Stimulated activated CD8-positive, alpha-beta memory T cell treated with anti-CD3 and anti-CD28 coated beads, Interleukin-15, amount 100 ng/mL, for 1 hour (primary cell): ENCODE results near the gene LRRC2.
"Not testable (repeated sequence)": the region's sequence is repeated elsewhere in the genome, so short reads cannot be mapped to it uniquely, and the experiment has no call there.

Source experiments
- DNase-seq: peaks from one replicate; pipeline ENCODE4 v3.0.0-alpha.2; 2020; ENCODE audit warnings: low read depth

The LRRC2 gene

DNA sequence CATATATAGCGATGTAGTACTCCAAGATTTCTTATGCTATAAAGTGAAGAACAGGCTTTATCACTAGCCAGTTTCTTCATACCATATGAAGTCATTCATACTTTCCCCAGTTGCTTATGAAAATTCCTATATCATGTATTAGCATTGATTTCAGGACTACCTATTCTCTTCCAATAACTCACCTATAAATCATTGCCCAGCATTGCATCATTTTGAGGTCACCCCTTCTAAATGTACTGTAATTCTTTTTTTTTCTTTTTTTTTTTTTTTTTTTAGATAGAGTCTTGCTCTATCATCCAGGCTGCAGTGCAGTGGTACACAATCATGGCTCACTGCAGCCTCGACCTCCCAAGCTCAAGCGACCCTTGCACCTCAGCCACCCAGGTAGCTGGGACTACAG, 41.3 kb downstream of the LRRC2 start:
- DNase-seq: no peak

DNA sequence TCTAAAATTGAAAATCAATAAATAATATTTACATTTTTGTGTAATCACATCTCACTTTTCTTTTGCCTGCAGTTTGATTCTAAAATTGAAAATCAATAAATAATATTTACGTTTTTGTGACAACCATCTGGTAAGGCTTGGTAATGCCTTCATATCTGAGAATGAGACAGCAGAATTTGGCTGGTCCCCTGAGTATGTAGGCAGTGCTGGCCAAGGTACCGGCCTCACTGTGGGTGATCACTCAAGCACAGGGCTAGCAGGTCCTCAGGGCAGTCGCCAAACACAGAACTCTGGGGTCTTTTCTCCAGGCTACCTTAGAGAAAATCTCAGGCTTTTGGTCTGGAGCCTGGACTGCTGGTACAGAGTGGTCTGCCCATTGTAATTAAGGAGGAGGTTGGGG, 42.1 kb downstream of the LRRC2 start:
- no peak for DNase-seq

DNA sequence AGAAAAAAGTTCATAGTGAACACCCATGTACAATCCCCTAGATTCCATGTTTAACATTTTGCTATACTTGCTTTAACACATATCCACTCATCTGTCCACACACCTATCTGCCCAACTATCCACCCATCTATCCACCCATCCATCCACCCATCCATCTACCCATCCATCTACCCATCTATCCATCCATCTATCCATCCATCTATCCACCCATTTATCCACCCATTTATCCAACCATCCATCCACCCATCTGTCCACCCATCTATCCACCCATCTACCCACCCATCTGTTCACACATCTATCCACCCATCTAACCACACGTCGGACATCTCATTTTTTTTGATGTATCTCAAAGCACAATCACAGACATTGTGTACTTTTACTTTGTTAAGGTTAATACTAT, 42.5 kb downstream of the LRRC2 start:
- no peak for DNase-seq

DNA sequence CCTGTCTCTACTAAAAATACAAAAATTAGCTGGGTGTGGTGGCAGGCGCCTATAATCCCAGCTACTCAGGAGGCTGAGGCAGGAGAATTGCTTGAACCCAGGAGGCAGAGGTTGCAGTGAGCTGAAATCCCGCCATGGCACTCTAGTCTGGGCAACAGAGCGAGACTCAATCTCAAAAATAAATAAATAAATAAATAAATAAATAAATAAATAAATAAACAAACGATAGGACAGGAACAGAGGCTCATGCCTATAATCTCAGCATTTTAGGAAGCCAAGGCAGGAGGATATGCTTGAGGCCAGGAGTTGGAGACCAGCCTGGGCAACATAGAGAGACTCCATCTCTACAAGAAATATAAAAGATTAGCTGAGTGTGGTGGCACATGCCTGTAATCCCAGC, 43.9 kb downstream of the LRRC2 start:
- not testable (repeated sequence) for DNase-seq

DNA sequence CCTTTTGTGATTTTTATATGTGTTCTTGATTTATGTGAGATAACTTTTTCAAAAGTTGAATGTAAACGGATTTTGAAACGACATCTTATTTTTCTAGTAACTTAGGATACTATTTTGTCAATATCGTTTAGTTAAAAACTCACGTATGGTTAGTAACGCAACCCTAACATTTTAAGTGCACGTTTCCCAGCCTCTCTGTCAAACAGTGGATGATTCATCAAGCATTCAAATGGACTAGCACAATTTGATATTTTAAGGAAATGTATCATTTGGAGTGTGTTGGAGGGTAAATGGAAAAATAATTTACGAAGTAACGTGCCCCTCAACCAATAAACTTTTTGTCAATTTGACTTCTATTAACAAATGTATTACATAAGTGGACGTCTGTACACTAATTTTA, 45.0 kb downstream of the LRRC2 start:
- DNase-seq: no peak

DNA sequence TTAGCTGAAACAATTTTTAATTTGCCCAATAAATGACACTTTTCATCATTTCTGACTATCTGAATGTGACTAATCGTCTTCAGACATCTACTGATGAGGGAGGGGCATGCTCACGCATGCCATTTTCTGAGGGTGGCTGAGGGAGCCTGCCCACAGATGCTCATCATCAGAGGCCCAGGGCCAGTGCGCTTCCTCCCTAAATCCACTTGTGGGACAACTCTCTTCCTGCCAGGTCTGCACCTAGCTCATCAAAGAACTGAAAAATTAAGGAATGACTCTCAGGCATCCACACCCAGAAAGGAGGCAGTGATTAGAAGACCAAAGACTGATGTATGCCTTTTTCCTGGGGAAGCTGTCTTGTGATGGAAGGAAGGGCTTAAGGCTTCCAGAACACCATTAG, 45.6 kb downstream of the LRRC2 start:
- no peak for DNase-seq

DNA sequence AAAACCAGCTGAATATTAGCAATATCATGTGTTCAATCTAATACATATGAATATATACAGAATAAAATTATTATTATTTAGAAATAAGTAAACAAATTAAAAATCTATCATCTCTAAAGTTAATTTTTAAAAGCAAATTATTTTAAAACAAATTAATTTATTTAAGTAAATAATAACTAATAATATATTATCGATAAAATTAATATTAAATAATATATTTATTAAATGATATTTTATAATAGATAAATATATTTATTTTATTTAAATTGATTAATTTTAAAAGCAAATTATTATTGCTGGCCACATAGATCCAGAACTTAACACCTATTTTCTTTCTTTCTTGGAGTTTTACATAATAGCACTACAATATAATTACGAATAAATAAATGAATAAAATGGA, 46.1 kb downstream of the LRRC2 start:
- no peak for DNase-seq

DNA sequence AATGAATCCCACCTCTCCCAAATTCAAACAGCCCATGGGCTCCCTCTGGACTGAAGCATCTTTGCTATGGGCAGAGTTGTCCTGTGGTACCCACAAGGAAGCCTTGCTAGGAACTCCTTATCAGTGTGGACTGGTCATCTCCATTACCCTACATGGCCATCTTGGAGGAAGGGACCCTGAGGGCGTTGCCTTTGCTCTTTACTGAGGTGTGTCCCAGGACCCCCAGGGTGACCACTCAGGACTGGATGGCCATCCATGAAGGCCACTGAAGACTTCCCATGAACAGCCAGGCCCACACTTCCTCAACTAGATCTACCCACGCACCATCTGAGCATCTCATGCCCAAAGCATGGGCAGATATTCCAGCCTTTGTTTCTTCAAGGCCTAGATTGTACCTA, 48.3 kb downstream of the LRRC2 start:
- no peak for DNase-seq

DNA sequence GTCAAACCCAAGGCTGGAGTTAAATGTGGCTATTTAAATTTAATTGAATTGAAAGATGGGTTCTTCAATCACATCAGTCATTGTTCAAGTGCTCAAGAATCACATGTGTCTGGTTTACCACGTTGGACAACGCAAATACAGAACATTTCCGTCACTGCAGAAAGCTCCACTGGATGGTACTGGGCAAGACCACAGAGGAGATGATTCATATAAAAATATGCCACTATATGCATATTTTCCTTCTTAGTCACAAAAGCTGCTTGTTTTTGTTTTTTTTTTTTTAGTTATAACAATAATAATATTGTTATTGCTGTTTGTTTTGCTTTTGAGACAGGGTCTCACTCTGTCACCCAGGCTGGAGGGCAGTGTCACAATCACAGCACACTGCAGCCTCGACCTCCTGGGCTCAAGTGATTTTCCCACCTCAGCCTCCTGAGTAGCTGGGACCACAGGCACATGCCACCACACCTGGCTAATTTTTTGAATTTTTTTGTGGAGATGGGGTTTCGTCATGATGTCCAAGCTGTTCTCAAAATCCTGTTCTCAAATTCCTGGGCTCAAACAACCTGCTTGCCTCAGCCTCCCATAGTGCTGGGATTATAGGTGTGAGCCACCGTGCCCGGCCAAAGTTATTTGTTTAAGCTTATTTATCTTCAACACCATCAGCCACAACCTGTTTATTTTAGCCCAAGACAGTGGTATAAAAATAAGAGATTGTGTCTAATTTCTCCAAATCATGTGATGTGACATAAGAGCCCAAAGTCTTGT, 48.9 kb downstream of the LRRC2 start:
- no peak for DNase-seq

DNA sequence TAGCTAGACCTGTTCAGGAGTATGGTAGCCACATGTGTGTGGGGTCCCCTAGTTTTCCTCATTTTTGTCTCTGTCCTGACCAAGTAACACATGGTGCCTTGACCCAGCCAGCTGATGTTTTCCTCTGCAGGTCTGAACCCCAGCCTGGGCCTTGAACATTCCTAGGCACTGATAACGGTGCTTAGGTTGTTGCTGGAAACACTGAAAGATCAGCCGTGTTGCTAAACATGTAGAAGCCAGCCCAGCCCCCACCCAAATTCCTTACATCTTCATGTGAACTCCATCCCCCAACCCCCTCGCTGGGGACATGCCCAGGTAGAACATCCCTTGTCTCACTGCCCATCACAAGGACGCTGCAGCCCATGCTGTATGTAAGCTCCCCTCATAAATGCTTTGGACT, 49.6 kb downstream of the LRRC2 start:
- no peak for DNase-seq

DNA sequence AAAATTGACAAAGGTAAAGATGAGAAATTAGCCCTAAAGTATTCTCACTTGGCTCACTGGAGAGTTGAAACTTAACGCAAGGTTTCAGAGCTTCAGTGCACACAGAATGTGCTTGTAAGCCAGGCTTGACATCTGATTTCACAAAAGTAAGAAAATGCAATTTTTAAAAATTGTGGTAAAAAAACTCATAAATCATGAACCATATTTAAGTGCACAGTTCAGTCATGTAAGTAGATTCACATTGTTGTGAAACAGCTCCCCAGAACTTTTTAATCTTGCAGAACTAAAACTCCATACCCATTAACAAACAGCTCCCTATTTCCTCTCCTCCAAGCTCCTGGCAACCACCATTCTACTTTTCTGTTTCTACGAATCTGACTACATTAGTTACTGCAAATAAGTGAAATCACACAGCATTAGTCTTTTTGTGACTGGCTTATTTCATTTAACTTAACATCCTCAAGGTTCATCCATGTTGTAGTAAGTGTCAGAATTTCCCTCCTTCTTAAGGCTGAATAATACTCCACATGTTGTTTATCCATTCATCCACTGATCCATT, 53.8 kb downstream of the LRRC2 start:
- DNase-seq: no peak

DNA sequence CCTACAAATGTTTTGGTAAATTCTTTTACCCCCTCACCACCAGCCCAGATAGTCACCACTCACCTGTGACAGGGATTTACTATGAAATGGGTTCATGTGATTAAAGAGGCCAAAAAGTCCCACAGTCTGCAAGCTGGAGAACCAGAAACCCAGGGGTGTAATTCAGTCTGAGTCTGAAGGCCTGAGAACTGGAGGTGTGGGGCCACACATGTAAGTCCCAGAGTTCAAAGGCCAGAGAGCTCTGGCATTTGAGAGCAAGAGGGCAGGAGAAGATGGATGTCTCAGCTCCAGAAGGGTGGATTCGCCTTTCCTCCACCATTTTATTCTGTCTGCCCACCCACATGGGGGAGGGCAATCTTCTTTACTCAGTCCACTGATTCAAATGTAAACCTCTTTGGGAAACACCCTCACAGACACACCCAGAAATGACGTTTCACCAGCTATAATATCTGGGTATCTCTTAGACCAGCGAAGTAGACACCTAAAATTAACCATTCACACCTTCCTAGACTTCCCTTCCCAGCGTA, 56.4 kb downstream of the LRRC2 start:
- DNase-seq: no peak

DNA sequence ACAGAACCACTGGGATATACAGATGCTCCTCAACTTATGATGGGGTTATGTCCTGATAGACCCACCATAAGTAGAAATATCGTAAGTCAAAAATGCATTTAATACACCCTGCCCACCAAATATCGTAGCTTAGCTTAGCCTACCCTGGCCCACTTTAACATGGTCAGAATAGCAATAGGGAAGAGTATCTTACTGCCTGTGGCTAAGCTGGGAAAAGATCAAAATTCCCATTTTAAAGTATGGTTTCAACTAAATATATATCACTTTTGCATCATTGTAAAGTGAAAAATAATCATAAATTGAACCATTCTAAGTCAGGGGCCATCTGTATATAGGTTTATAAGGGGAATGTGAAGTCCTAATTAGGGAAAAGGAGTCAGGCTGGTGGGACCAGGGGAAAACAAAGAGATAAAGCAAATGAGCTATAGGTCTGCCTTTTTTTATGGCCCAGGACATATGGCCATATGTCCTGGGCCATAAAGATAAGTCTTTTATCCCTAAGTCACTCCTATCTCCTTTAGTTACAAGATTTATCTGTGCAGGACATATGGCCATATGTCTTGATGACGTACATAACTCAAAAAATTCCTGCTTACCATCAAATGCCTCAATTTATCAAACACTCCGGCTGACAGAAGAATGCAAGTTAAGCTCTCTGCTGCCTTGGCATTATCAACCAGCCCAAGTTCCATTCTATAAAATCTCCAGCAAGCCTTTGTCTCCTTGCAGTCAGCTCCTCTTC, 57.1 kb downstream of the LRRC2 start:
- no peak for DNase-seq

DNA sequence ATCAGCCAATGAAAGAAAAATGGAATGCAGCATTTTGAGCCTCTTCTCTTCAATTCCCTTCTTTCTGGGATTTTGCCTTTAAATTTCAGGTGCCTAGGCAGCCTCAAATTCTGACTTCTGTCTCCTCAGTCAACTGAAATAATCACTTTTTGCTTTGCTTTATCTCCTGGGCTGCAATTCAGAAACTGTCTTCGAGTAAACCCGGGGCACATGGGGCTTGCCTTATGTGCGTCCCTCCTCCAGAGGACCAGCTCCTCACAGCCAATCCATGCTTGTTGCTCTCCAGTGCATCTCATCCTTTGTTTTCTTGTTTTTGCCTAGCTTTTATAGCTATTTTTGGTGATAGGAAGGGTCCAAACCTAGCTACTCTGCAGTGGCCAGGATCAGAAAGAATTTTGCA, 59.6 kb downstream of the LRRC2 start:
- no peak for DNase-seq

DNA sequence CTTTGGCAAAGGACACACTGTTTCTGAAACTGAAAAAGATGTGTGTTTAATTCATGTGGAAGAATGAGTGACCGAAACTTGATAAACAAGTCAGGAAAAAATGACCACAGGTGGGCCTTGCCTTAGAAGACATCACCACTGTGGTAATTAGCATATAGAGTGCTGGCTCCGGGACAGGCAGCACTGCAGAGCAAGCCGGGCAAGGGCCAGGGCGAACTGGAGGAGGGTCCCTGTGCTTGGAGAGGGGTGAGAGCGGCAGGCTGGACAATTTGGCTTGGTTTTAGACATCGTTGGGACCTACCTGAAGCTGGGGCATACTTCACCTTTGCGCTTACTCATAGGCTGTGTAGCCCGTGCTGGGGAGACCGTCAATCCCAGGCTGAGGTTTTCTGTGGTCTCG, 60.1 kb downstream of the LRRC2 start:
- no peak for DNase-seq

DNA sequence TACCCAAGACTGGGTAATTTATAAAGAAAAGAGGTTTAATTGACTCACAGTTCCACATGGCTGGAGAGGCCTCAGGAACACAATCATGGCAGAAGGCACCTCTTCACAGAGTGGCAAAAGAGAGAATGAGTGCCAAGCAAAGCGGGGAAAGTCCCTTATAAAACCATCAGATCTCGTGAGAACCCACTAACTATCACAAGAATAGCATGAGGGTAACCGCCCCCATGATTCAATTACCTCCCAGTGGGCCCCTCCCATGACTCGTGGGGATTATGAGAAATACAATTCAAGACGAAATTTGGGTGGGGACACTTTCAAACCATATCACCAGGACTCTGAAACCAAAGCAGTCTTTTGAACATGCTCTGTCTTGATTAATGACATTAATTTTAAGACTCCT, 61.3 kb downstream of the LRRC2 start:
- DNase-seq: no peak

DNA sequence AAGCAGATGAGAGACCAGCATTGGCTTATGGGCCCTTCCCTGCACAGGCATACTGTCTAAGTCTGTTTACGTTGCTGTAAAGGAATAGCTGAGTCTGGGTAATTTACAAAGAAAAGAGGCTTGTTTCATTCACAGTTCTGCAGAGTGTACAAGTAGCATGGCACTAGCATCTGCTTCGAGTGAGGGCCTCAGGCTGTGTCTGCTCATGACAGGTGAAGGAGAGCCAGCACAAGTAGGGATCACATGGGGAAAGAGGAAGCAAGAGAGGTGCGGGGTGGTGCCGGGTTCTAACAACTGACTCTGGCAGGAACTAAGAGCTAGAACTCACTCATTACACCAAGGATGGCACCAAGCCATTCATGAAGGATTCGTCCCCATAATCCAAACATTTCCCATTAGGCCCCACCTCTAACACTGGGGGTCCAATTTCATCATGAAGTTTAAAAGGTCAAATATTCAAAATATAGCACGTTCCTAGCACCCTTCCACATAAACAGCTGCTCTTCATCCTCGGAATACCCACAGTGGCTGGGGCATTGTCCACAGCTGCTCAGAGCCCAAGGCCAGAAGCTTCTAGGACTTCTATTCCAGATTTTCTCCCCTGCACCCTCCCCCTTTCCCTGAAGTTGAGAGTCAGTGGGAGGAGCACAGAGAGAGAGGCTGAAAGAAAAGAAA, 62.8 kb downstream of the LRRC2 start:
- DNase-seq: no peak

DNA sequence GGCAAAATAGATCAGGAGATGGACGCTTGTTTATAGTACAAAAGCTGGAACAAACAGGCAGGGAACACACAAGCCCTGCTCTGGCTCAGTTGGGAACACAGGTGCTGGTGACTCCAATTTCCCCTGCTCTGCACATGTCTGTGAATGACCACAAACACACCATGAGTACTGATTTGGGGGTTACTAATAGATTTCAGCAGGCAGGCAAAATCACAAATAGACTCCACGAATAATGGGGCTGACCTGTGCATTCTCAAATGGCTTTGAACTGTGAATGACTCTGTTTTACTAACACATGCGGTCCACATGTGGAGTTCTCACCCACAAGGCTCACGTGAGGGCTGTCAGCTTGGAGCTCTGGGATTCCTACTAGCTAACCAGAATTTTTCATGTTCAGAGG, 64.4 kb downstream of the LRRC2 start:
- no peak for DNase-seq

DNA sequence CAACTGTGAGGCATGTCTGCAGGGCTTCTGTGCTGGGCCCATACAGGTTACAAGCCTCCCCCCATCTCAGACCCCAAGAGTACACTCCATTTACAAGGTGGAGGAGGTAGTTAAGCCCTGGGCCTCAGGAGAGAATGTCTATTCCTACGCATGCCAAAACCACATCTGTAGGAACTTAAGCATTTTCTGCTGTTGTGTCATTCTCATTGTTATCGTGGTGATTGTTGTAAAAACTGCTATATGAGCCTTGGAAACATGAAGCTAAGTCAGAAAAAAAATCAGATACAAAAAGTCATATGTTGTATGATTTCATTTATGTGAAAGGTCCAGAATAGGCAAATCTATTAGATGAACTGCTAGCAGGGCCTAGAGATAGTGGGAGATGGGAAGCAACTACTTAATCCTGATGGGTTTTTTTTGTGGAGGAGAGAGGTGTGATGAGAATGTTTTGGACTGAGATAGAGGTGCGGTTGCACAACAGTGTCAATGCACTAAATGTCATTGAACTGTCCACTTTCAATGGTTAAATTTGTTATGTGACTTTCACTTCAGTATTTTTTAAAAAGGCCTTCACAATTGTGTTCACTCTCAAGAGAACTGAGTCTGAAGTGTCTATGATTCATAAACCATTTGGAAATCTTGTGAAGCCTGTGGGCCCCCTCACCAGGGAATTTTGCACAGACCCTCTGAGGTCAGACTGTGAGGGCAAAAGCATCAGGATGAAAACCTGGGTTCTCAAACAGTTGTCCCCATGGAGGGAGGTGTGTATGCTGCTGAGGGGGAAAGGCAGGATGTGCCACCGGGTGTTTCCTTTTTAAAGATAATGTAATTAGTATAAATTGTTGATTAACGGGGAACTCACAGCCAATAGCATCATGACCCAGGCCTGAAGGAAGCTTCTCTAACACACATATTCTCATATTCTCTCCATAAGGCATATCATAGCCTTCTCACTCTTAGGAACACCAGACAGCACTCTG, 65.2 kb downstream of the LRRC2 start:
- DNase-seq: no peak

DNA sequence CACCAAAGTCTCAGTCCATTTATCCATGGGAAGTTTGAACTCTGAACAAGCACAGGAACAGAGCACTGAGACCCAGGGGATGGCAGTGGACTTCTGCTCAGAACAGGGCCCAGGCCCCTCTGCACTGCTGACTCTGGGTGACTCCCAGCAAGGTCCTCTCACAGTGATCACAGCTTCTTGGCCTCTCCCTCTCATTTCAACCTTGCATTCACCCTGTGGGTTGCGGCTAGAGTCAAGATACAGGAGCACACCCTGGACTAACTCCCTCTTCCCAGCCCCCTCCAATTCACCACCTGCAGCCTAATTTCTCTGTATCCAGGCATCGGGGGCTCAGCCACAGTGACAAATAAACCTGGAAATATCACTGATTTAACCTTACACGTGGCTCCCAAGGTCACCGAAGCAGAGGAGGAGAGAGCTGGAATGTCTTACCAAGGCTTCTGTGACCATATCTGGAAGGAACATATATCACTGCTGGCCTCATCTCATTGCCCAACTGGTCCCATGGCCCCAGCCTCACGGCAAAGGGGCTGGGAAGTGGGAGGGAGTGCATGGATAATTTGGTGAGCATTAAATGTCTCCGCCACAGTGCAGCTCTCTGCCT, 67.1 kb downstream of the LRRC2 start:
- no peak for DNase-seq
